GM10248 (cell line): ENCODE results near the gene PLEKHO2.
"Not testable (repeated sequence)": the region's sequence is repeated elsewhere in the genome, so short reads cannot be mapped to it uniquely, and the experiment has no call there.

Experiments used
- CTCF ChIA-PET: fragments of 300-600 bp; sonication (Branson Sonifier 250); formaldehyde crosslinking; extraction: SDS; loops from one replicate; lab custom pipeline; 2021; ENCODE audit warnings: antibody characterized with exemption; lab: Yijun Ruan, JAX
- POLR2A ChIA-PET: fragments of 350-650 bp; sonication (Branson Sonifier 250); formaldehyde crosslinking; extraction: SDS; loops from one replicate; lab custom pipeline; 2020; ENCODE audit warnings: antibody characterized with exemption; lab: Yijun Ruan, JAX
- DNase-seq: peaks from one replicate; pipeline ENCODE4 v3.0.0; 2012; ENCODE audit errors: extremely low spot score
- CTCF ChIP-seq: IDR thresholded peaks from 2 replicates; pipeline ENCODE4 v1.5.1; 2012; ENCODE audit warnings: mild to moderate bottlenecking, low read depth; ENCODE audit errors: extremely low read depth, missing control alignments, control extremely low read depth

PLEKHO2 gene

GRCh38 chr15:64810497-64811326 lies 31.0 kb upstream of the PLEKHO2 start:
- ChIA-PET POLR2A (no interaction called here), CTCF (interaction anchor here (0.6 to 16.8 kb wide), 39 partner anchors 8 to 268 kb away, joined by 3 to 300 read pairs (median 5); partner anchors contain the start of gene PIF1)
- no peak for DNase-seq
- no peak for TF ChIP-seq CTCF

DNA sequence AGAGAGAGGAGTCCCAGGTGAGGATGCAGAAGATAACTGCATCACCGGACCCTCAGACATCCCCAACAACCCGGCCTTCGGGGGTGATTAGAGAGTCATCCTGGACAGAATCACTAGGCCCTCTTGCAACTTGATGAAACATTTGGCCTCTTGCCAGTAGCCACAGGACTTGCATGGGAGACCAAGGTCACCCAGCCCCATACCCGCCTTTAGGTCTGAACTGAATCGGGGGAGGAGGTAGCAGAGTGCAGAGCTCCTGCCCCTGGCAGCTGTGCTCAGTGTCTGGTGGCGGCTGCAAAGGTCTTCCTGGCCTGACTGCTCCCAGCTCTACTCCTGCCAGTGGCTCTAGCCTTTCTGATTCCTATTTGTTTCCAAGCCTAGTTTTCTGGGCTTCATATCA lies 28.6 kb upstream of the PLEKHO2 start:
- TF ChIP-seq CTCF = no peak
- ChIA-PET CTCF (interaction anchor here (0.9 to 16.8 kb wide), 3 partner anchors 9 to 77 kb away, joined by 3 to 300 read pairs (median 13); no protein-coding TSS in a partner anchor), POLR2A (interaction anchor here (0.9 kb wide), 1 partner anchor 81 kb away, joined by 3 read pairs; no protein-coding TSS in a partner anchor)
- no peak for DNase-seq

DNA sequence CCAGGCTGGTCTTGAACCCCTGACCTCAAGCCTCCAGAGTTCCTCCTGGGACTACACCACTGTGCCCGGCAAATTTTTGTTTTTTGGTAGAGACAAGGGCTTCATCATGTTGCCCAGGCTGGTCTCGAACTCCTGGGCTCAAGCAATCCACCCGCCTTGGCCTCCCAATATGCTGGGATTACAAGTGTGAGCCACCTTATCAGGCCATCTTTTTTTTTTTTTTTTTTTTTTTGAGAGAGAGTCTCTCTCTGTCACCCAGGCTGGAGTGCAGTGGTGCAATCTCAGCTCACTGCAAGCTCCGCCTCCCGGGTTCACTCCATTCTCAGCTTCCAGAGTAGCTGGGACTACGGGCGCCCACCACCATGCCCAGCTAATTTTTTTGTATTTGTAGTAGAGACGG lies 27.4 kb upstream of the PLEKHO2 start:
- POLR2A ChIA-PET = interaction anchor here (0.7 kb wide), 1 partner anchor 130 kb away, joined by 3 read pairs; no protein-coding TSS in a partner anchor
- DNase-seq = not testable (repeated sequence)
- CTCF ChIA-PET = interaction anchor here (1.5 to 16.8 kb wide), 4 partner anchors 10 to 94 kb away, joined by 3 to 300 read pairs (median 8); no protein-coding TSS in a partner anchor

DNA sequence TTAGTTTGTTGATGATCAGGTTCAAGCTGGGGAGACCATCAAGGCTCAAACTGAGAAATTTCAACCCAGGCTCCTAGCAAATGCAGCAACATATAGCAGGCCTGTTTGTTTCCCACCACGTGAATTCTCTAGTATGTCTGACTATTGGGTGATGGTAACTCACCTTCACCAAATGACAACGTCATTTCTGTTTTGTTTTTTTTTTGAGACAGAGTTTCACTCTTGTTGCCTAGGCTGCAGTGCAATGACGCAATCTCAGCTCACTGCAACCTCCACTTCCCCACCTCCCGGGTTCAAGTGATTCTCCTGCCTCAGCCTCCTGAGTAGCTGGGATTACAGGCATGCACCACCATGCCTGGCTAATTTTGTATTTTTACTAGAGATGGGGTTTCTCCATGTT lies 26.8 kb upstream of the PLEKHO2 start:
- DNase-seq, POLR2A ChIA-PET: not testable (repeated sequence)
- CTCF ChIA-PET = interaction anchor here (1.4 to 16.8 kb wide), 6 partner anchors 9 to 93 kb away, joined by 3 to 300 read pairs (median 6); no protein-coding TSS in a partner anchor

DNA sequence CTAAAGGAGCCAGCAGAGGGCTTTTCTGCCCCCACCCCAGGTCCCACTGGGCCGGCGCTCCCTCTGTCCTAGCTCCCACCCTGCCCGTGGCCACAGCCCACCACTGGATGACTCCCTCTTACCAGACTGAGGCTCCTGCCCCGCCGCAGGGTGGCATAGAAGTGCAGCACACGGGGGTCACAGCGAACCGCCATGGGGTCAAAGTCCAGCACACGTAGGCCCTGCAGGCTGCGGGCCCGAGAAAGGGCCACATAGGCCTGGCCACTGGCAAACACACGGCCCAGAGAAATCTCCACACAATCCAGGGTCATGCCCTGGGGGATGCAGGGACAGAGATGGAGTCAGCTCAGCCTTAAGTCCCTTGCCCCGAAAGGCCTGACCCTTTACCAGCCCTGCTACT lies 25.3 kb upstream of the PLEKHO2 start:
- ChIA-PET CTCF (interaction anchor here (1.1 to 16.8 kb wide), 4 partner anchors 19 to 80 kb away, joined by 3 to 300 read pairs (median 10); no protein-coding TSS in a partner anchor), POLR2A (interaction anchor here (0.9 kb wide), 1 partner anchor 9 kb away, joined by 3 read pairs; the partner anchor contains the start of gene PIF1)
- no peak for DNase-seq
- no peak for TF ChIP-seq CTCF

GRCh38 chr15:64824929-64825430 lies 16.7 kb upstream of the PLEKHO2 start:
- ChIA-PET POLR2A (interaction anchor here (0.6 to 1.1 kb wide), 4 partner anchors 9 to 477 kb away, joined by 3 to 11 read pairs (median 4); no protein-coding TSS in a partner anchor), CTCF (interaction anchor here (0.9 to 2.3 kb wide), 4 partner anchors 11 to 81 kb away, joined by 4 to 12 read pairs (median 10); no protein-coding TSS in a partner anchor)
- no peak for TF ChIP-seq CTCF
- DNase-seq = no peak
